Fibroblast of lung (primary cell): ENCODE data around the gene TTC9B. TPM values are rescaled to one million over a fixed set of nuclear protein-coding genes. Genes with fewer than 3 reads are reported as not detected.

Experiments used
- DNase-seq, 2 donors: peaks; one replicate each; pipeline versions ENCODE4 v3.0.0 to v3.0.0-alpha.2; 2010; ENCODE audit warnings: low read depth in 2 of 2
- H2AFZ ChIP-seq: 2 replicates; pipeline ENCODE4 v1.5.1; 2012; ENCODE audit warnings: low read length, control low read depth, inconsistent platforms
- H3K27ac ChIP-seq: 2 replicates; pipeline ENCODE4 v1.5.1; 2011; ENCODE audit warnings: low read length, control low read depth; ENCODE audit not compliant: insufficient read depth
- H3K27me3 ChIP-seq: 2 replicates; pipeline ENCODE4 v1.5.1; 2011; ENCODE audit warnings: mild to moderate bottlenecking, low read length; ENCODE audit not compliant: control insufficient read depth, insufficient read depth
- H3K36me3 ChIP-seq: 2 replicates; pipeline ENCODE4 v1.5.1; 2011; ENCODE audit warnings: low read length; ENCODE audit not compliant: control insufficient read depth, insufficient read depth
- H3K4me1 ChIP-seq: 2 replicates; pipeline ENCODE4 v1.5.1; 2011; ENCODE audit warnings: low read length; ENCODE audit not compliant: control insufficient read depth, insufficient read depth; ENCODE audit errors: extremely low read depth
- H3K4me2 ChIP-seq: 2 replicates; pipeline ENCODE4 v1.5.1; 2011; ENCODE audit warnings: low read length, control low read depth; ENCODE audit not compliant: insufficient read depth; ENCODE audit errors: extremely low read depth
- H3K4me3 ChIP-seq, 4 experiments: fragments of 200-600 bp in 1 of 4; sonication (generic) in 1 of 4; replicated peaks in 1 of 4; 2 replicates each; pipeline ENCODE4 v1.5.1; 2011 to 2016; ENCODE audit warnings: low read length in 4 of 4, low read depth in 3 of 4, mild to moderate bottlenecking in 3 of 4, control low read depth in 2 of 4, inconsistent platforms in 1 of 4, mixed read lengths in 1 of 4; ENCODE audit not compliant: insufficient read depth in 1 of 4; ENCODE audit errors: control extremely low read depth in 1 of 4
- H3K79me2 ChIP-seq: 2 replicates; pipeline ENCODE4 v1.5.1; 2012; ENCODE audit warnings: mild to moderate bottlenecking, low read length, inconsistent platforms; ENCODE audit not compliant: control insufficient read depth, insufficient read depth
- H3K9ac ChIP-seq: 2 replicates; pipeline ENCODE4 v1.5.1; 2011; ENCODE audit warnings: mild to moderate bottlenecking, low read length, control low read depth; ENCODE audit not compliant: insufficient read depth
- H3K9me3 ChIP-seq: 2 replicates; pipeline ENCODE4 v1.5.1; 2012; ENCODE audit warnings: low read depth, low read length; ENCODE audit not compliant: control insufficient read depth, insufficient read depth
- H4K20me1 ChIP-seq: 2 replicates; pipeline ENCODE4 v1.5.1; 2011; ENCODE audit warnings: low read length; ENCODE audit not compliant: control insufficient read depth, insufficient read depth; ENCODE audit errors: extremely low read depth
- CTCF ChIP-seq, 2 donors: IDR thresholded peaks in 1 of 2; conservative IDR thresholded peaks in 1 of 2; 1 replicate in 1 of 2; 2 replicates in 1 of 2; pipeline ENCODE4 v1.5.1; 2011 to 2012; ENCODE audit warnings: low read length in 2 of 2, control low read depth in 1 of 2, inconsistent platforms in 1 of 2, low read depth in 1 of 2, mild to moderate bottlenecking in 1 of 2
- EZH2 ChIP-seq: IDR thresholded peaks from 2 replicates; pipeline ENCODE4 v1.5.1; 2012; ENCODE audit warnings: low read length, control low read depth, mild to moderate bottlenecking; ENCODE audit errors: missing control alignments
- polyA plus RNA-seq, 2 donors: library from polyadenylated mRNA; depleted of rRNA in 1 of 2; stranded (reverse) in 1 of 2; unstranded in 1 of 2; fragments of >200 nt; gene quantifications; 2 replicates each; pipeline ENCODE4 v1.2.1, GENCODE V29; 2011 to 2012; ENCODE audit warnings: missing spikeins in 1 of 2
- total RNA-seq: library from RNA; depleted of rRNA; stranded (reverse); fragments of >200 nt; gene quantifications from 2 replicates; pipeline ENCODE4 v1.2.1, GENCODE V29; 2014

TTC9B gene
- total and polyA plus RNA-seq, 2 donors (not counting 1 experiment from before 2014, with no cell fraction given) = not detected

- H3K27ac ChIP-seq = no peak overlapping the region
Observed at GRCh38 chr19:40192758-40193586, 25.2 kb downstream of the TTC9B start.

GRCh38 chr19:40191836-40192646 lies 26.1 kb downstream of the TTC9B start:
- Histone ChIP-seq H3K9ac (peak overlapping the region; percentile 51), H4K20me1 (no peaks in the 10 kb centered on the region), H2AFZ (peak overlapping the region; percentile 19), H3K36me3 (no peaks in the 10 kb centered on the region), H3K27me3 (no peaks in the 10 kb centered on the region), H3K9me3 (no peaks in the 10 kb centered on the region), H3K4me3 (peak overlapping the region; percentile 33 to 96 (median 76)), H3K4me1 (no peaks in the 10 kb centered on the region), H3K79me2 (no peaks in the 10 kb centered on the region), H3K27ac (peak overlapping the region; percentile 5), H3K4me2 (peak overlapping the region; percentile 95)
- peak; percentile 21 to 25 for DNase-seq
- no peak for TF ChIP-seq CTCF (conservative IDR thresholded peaks at IDR 0.05 in 1 of 2, IDR thresholded peaks at IDR 0.05 in 1 of 2; ENCODE audit: low read depth in 1 of 2, low read length in 2 of 2)
- TF ChIP-seq EZH2 = no peak

More at GRCh38 chr19:40192758-40193586, 25.2 kb downstream of the TTC9B start:
- Histone ChIP-seq H3K27me3 (no peaks in the 10 kb centered on the region), H3K79me2 (no peaks in the 10 kb centered on the region), H3K4me2 (peak overlapping the region; percentile 95), H3K36me3 (no peaks in the 10 kb centered on the region), H3K4me3 (peak overlapping the region in 2 of 4 experiments; percentile 3 to 96), H3K9me3 (no peaks in the 10 kb centered on the region), H3K4me1 (no peaks in the 10 kb centered on the region), H2AFZ (no peak overlapping the region), H4K20me1 (no peaks in the 10 kb centered on the region), H3K9ac (no peak overlapping the region)
- DNase-seq = no peak
- no peak for TF ChIP-seq EZH2
- no peak for TF ChIP-seq CTCF (conservative IDR thresholded peaks at IDR 0.05 in 1 of 2, IDR thresholded peaks at IDR 0.05 in 1 of 2; ENCODE audit: low read depth in 1 of 2, low read length in 2 of 2)
